Ascending aorta (tissue), 2 donors: ENCODE measurements around the gene KIF19. TPM values are rescaled to one million over a fixed set of nuclear protein-coding genes. Genes with fewer than 3 reads are reported as not detected.
A peak's percentile ranks its signal among the peaks of the same experiment; 100 is the strongest.

Source experiments
- DNase-seq, 2 donors: peaks; one replicate each; pipeline ENCODE4 v3.0.0-alpha.2; 2019; ENCODE audit warnings: low spot score in 2 of 2
- H3K27ac ChIP-seq, 2 donors: fragments of 200-600 bp; sonication (generic); one replicate each; pipeline ENCODE4 v1.5.1; 2016 to 2017; ENCODE audit warnings: mild to moderate bottlenecking in 1 of 2
- H3K27me3 ChIP-seq: fragments of 200-600 bp; sonication (generic); one replicate; pipeline ENCODE4 v1.5.1; 2017
- H3K36me3 ChIP-seq, 2 donors: fragments of 200-600 bp; sonication (generic); one replicate each; pipeline ENCODE4 v1.5.1; 2016
- H3K4me1 ChIP-seq, 2 donors: fragments of 200-600 bp; sonication (generic); one replicate each; pipeline ENCODE4 v1.5.1; 2016 to 2017; ENCODE audit warnings: mild to moderate bottlenecking in 1 of 2
- H3K4me3 ChIP-seq, 2 donors: fragments of 200-600 bp; sonication (generic); one replicate each; pipeline ENCODE4 v1.5.1; 2016 to 2017; ENCODE audit warnings: mild to moderate bottlenecking in 1 of 2
- H3K9me3 ChIP-seq, 2 donors: fragments of 200-600 bp; sonication (generic); one replicate each; pipeline ENCODE4 v1.5.1; 2016
- intact Hi-C: fragments of 100-400 bp; cut with DNase I; formaldehyde crosslinking; loops from one replicate; pipeline ENCODE4 v1.15.1; 2023
- total RNA-seq: library from RNA; depleted of rRNA; stranded (reverse); fragments of >200 nt; gene quantifications from one replicate; pipeline ENCODE4 v1.1.0, GENCODE V29; 2016
- TF ChIP-seq, protein P1 (sequence below), 3 experiments: fragments of 200-600 bp in 2 of 3; fragments of 450-650 bp in 1 of 3; sonication (generic) in 2 of 3; IDR thresholded peaks; one replicate each; pipeline ENCODE4 v1.5.1; 2016 to 2019; ENCODE audit warnings: antibody characterized with exemption in 3 of 3, mild to moderate bottlenecking in 1 of 3, moderate library complexity in 1 of 3

The KIF19 gene
- total RNA-seq, 1 donor from 2014 or later = 11.7 TPM

GRCh38 chr17:74349120-74349519 lies 23.1 kb downstream of the KIF19 start:
- intact Hi-C loops = no loop called here
- DNase-seq = no peak
- Histone ChIP-seq H3K27ac (no peak overlapping the region), H3K4me1 (no peaks in the 10 kb centered on the region), H3K27me3 (no peaks in the 10 kb centered on the region), H3K4me3 (no peak overlapping the region), H3K36me3 (no peaks in the 10 kb centered on the region), H3K9me3 (no peaks in the 10 kb centered on the region)
- TF ChIP-seq, protein P1, sequence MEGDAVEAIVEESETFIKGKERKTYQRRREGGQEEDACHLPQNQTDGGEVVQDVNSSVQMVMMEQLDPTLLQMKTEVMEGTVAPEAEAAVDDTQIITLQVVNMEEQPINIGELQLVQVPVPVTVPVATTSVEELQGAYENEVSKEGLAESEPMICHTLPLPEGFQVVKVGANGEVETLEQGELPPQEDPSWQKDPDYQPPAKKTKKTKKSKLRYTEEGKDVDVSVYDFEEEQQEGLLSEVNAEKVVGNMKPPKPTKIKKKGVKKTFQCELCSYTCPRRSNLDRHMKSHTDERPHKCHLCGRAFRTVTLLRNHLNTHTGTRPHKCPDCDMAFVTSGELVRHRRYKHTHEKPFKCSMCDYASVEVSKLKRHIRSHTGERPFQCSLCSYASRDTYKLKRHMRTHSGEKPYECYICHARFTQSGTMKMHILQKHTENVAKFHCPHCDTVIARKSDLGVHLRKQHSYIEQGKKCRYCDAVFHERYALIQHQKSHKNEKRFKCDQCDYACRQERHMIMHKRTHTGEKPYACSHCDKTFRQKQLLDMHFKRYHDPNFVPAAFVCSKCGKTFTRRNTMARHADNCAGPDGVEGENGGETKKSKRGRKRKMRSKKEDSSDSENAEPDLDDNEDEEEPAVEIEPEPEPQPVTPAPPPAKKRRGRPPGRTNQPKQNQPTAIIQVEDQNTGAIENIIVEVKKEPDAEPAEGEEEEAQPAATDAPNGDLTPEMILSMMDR (IDR thresholded peaks at IDR 0.05) = no peak

GRCh38 chr17:74350486-74350885 lies 24.5 kb downstream of the KIF19 start:
- Histone ChIP-seq H3K9me3 (no peaks in the 10 kb centered on the region), H3K27ac (no peak overlapping the region), H3K27me3 (no peaks in the 10 kb centered on the region), H3K4me3 (no peak overlapping the region), H3K4me1 (no peaks in the 10 kb centered on the region), H3K36me3 (no peaks in the 10 kb centered on the region)
- intact Hi-C loops = no loop called here
- no peak for DNase-seq
- TF ChIP-seq, protein P1 (IDR thresholded peaks at IDR 0.05) = no peak

GRCh38 chr17:74351552-74352210 lies 25.7 kb downstream of the KIF19 start:
- Histone ChIP-seq H3K27ac (no peak overlapping the region), H3K36me3 (no peaks in the 10 kb centered on the region), H3K9me3 (no peaks in the 10 kb centered on the region), H3K27me3 (no peaks in the 10 kb centered on the region), H3K4me3 (no peak overlapping the region), H3K4me1 (no peaks in the 10 kb centered on the region)
- DNase-seq = no peak
- intact Hi-C loops = no loop called here
- TF ChIP-seq, protein P1 (IDR thresholded peaks at IDR 0.05) = no peak

GRCh38 chr17:74353446-74354060 lies 27.5 kb downstream of the KIF19 start:
- H3K9me3 ChIP-seq = no peaks in the 10 kb centered on the region
- TF ChIP-seq, protein P1 (IDR thresholded peaks at IDR 0.05) = no peak
- intact Hi-C loops = no loop called here
- no peaks in the 10 kb centered on the region for H3K36me3 ChIP-seq
- H3K27ac ChIP-seq = no peak overlapping the region
- H3K4me1 ChIP-seq = peaks cover 0 to 5% of the 10 kb centered on the region in 2 donors
- no peak for DNase-seq
- no peak overlapping the region for H3K4me3 ChIP-seq
- H3K27me3 ChIP-seq = peaks cover 4% of the 10 kb centered on the region

DNA sequence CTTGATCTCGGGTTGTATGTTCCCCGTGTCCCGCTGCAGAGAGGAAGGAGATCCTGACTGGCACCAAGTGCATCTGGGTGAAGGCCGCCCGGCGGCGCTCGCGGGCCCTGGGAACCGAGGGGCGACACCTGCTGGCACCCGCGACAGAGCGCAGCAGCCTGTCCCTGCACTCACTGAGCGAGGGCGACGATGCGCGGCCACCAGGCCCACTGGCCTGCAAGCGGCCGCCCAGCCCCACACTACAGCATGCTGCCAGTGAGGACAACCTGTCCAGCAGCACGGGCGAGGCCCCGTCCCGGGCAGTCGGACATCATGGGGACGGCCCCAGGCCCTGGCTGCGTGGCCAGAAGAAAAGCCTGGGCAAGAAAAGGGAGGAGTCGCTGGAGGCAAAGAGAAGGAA lies 28.1 kb downstream of the KIF19 start:
- Histone ChIP-seq H3K9me3 (no peaks in the 10 kb centered on the region), H3K27me3 (peaks cover 4% of the 10 kb centered on the region), H3K4me1 (peaks cover 0 to 5% of the 10 kb centered on the region in 2 donors), H3K4me3 (no peak overlapping the region), H3K27ac (no peak overlapping the region), H3K36me3 (no peaks in the 10 kb centered on the region)
- DNase-seq = no peak
- TF ChIP-seq, protein P1 (IDR thresholded peaks at IDR 0.05) = peak in 2 of 3 experiments; percentile 10 to 18
- intact Hi-C loops = no loop called here
